SK-N-SH (cell line): ENCODE results near the gene DDX1.

Source experiments
- GABPA ChIP-seq: IDR thresholded peaks from 2 replicates; pipeline ENCODE4 v1.4.0; 2012; ENCODE audit warnings: low read depth, mild to moderate bottlenecking
- GATA2 ChIP-seq: sonication (generic); formaldehyde crosslinking; IDR thresholded peaks from 2 replicates; pipeline ENCODE4 v1.5.0; 2020; ENCODE audit warnings: mild to moderate bottlenecking, missing genetic modification reagents
- MXI1 ChIP-seq: IDR thresholded peaks from 2 replicates; pipeline ENCODE4 v1.6.1; 2012; ENCODE audit warnings: mild to moderate bottlenecking, low read depth, low read length, improper control_type of control experiment
- POLR2AphosphoS5 ChIP-seq: IDR thresholded peaks from 2 replicates; pipeline ENCODE4 v1.6.1; 2012; ENCODE audit warnings: low read depth, low read length
- TF ChIP-seq, protein P1 (sequence below): fragments of 200-600 bp; sonication (generic); IDR thresholded peaks from 2 replicates; pipeline ENCODE4 v1.6.1; 2017; ENCODE audit warnings: antibody characterized with exemption, mild to moderate bottlenecking, moderate library complexity
- TF ChIP-seq, protein P2 (sequence below): IDR thresholded peaks from 2 replicates; pipeline ENCODE4 v1.4.0; 2012; ENCODE audit warnings: low read depth, borderline replicate concordance
- TF ChIP-seq, protein P3 (sequence below): fragments of 150-350 bp; IDR thresholded peaks from 2 replicates; pipeline ENCODE4 v1.6.1; 2017; ENCODE audit warnings: antibody characterized with exemption, low read length, low read depth, borderline replicate concordance
- TF ChIP-seq, protein P4 (sequence below): IDR thresholded peaks from 2 replicates; pipeline ENCODE4 v1.4.0; 2012; ENCODE audit warnings: low read depth

DNA sequence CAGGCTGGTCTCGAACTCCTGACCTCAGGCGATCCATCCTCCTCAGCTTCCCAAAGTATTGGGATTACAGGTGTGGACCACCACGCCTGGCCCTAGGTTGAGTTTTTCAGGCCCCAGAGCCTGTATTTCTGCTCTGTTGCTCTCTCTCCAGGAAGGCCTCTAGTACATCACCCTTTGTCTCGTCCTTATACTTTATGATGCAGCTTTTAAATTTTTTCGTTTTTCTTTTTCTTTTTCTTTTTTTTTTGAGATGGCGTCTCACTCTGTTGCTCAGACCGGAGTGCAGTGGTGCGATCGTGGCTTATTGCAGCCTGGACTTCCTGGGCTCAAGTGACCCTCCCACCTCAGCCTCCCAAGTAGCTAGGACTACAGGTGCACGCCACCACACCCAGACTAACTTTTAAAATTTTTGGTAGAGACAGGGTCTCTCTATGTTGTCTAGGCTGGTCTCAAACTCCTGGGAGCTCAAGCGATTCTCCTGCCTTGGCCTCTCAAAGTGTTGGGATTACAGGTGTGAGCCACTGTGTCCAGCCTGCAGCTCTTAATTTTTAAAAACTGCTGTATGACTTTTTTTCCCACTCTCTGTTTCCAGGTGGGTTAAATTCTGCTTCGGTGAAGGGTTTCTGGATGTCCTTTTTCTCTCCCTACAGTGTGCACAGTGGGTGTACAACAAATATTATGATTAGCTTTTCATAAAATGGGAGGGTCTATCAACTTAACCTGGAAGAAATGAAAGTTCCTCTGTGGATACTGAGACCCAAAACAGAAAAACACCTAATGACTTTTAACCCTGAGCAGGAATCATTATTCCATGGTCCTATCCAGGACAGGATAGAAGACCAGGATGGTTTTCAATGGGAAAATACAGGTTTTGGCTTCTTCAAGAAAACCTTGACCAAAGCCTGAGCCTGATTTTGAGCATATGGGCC lies 47.9 kb downstream of the DDX1 start:
- TF ChIP-seq, protein P1, sequence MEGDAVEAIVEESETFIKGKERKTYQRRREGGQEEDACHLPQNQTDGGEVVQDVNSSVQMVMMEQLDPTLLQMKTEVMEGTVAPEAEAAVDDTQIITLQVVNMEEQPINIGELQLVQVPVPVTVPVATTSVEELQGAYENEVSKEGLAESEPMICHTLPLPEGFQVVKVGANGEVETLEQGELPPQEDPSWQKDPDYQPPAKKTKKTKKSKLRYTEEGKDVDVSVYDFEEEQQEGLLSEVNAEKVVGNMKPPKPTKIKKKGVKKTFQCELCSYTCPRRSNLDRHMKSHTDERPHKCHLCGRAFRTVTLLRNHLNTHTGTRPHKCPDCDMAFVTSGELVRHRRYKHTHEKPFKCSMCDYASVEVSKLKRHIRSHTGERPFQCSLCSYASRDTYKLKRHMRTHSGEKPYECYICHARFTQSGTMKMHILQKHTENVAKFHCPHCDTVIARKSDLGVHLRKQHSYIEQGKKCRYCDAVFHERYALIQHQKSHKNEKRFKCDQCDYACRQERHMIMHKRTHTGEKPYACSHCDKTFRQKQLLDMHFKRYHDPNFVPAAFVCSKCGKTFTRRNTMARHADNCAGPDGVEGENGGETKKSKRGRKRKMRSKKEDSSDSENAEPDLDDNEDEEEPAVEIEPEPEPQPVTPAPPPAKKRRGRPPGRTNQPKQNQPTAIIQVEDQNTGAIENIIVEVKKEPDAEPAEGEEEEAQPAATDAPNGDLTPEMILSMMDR, result no peak
- TF ChIP-seq GABPA (no peak), MXI1 (no peak), POLR2AphosphoS5 (no peak), GATA2 (CRISPR knock-in tag) (no peak)
- TF ChIP-seq, protein P2, sequence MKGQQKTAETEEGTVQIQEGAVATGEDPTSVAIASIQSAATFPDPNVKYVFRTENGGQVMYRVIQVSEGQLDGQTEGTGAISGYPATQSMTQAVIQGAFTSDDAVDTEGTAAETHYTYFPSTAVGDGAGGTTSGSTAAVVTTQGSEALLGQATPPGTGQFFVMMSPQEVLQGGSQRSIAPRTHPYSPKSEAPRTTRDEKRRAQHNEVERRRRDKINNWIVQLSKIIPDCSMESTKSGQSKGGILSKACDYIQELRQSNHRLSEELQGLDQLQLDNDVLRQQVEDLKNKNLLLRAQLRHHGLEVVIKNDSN, result no peak
- TF ChIP-seq, protein P3, sequence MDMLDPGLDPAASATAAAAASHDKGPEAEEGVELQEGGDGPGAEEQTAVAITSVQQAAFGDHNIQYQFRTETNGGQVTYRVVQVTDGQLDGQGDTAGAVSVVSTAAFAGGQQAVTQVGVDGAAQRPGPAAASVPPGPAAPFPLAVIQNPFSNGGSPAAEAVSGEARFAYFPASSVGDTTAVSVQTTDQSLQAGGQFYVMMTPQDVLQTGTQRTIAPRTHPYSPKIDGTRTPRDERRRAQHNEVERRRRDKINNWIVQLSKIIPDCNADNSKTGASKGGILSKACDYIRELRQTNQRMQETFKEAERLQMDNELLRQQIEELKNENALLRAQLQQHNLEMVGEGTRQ, result no peak
- TF ChIP-seq, protein P4, sequence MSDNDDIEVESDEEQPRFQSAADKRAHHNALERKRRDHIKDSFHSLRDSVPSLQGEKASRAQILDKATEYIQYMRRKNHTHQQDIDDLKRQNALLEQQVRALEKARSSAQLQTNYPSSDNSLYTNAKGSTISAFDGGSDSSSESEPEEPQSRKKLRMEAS, result no peak
